H9 (cell line): ENCODE results near the gene GTF3C6. TPM values are rescaled to one million over a fixed set of nuclear protein-coding genes. Genes with fewer than 3 reads are reported as not detected.
"Not testable (repeated sequence)": the region's sequence is repeated elsewhere in the genome, so short reads cannot be mapped to it uniquely, and the experiment has no call there.

ENCODE experiments used
- DNase-seq: peaks from one replicate; pipeline ENCODE4 v3.0.0-alpha.2; 2017
- H2AFZ ChIP-seq: one replicate; pipeline ENCODE4 v1.6.1; 2013; ENCODE audit warnings: mild to moderate bottlenecking, low read length, control low read depth, moderate library complexity
- H2AK5ac ChIP-seq: 2 replicates; pipeline ENCODE4 v1.6.1; 2013; ENCODE audit warnings: low read length, control low read depth, mixed read lengths; ENCODE audit not compliant: insufficient read length
- H2BK120ac ChIP-seq: one replicate; pipeline ENCODE4 v1.6.1; 2013; ENCODE audit warnings: low read depth, mild to moderate bottlenecking, low read length, control low read depth, inconsistent platforms; ENCODE audit not compliant: poor library complexity, severe bottlenecking
- H2BK12ac ChIP-seq: 2 replicates; pipeline ENCODE4 v1.6.1; 2013; ENCODE audit warnings: low read length, control low read depth, mixed read lengths, low read depth; ENCODE audit not compliant: insufficient read length
- H2BK15ac ChIP-seq: 2 replicates; pipeline ENCODE4 v1.6.1; 2013; ENCODE audit warnings: low read depth, low read length, control low read depth
- H2BK20ac ChIP-seq: one replicate; pipeline ENCODE4 v1.6.1; 2013; ENCODE audit warnings: low read depth, mild to moderate bottlenecking, low read length, control low read depth, inconsistent platforms; ENCODE audit not compliant: poor library complexity, severe bottlenecking
- H2BK5ac ChIP-seq: 2 replicates; pipeline ENCODE4 v1.6.1; 2013; ENCODE audit warnings: low read length, control low read depth, mixed read lengths; ENCODE audit not compliant: insufficient read length
- H3K14ac ChIP-seq: 2 replicates; pipeline ENCODE4 v1.6.1; 2013; ENCODE audit warnings: low read length, control low read depth; ENCODE audit not compliant: insufficient read depth
- H3K18ac ChIP-seq: 2 replicates; pipeline ENCODE4 v1.6.1; 2013; ENCODE audit warnings: low read depth, mild to moderate bottlenecking, mixed read lengths, low read length, control low read depth; ENCODE audit not compliant: insufficient read length
- H3K23ac ChIP-seq: 2 replicates; pipeline ENCODE4 v1.6.1; 2013; ENCODE audit warnings: low read length, control low read depth, mixed read lengths, low read depth; ENCODE audit not compliant: insufficient read length
- H3K23me2 ChIP-seq: 2 replicates; pipeline ENCODE4 v1.6.1; 2013; ENCODE audit warnings: low read depth, mild to moderate bottlenecking, mixed read lengths, low read length, control low read depth; ENCODE audit not compliant: insufficient read length, poor library complexity, severe bottlenecking
- H3K27ac ChIP-seq: 2 replicates; pipeline ENCODE4 v1.5.1; 2013; ENCODE audit warnings: low read length, control low read depth, mixed read lengths, low read depth; ENCODE audit not compliant: insufficient read length
- H3K27me3 ChIP-seq: 2 replicates; pipeline ENCODE4 v1.6.1; 2013; ENCODE audit warnings: low read length, control low read depth, inconsistent platforms; ENCODE audit not compliant: insufficient read depth
- H3K4ac ChIP-seq: 2 replicates; pipeline ENCODE4 v1.6.1; 2013; ENCODE audit warnings: low read depth, mild to moderate bottlenecking, control low read depth, inconsistent platforms, low read length, moderate library complexity
- H3K4me1 ChIP-seq: 2 replicates; pipeline ENCODE4 v1.6.1; 2013; ENCODE audit warnings: low read length, control low read depth, inconsistent platforms; ENCODE audit not compliant: insufficient read depth
- H3K4me2 ChIP-seq: 2 replicates; pipeline ENCODE4 v1.6.1; 2013; ENCODE audit warnings: low read length, control low read depth, mixed read lengths; ENCODE audit not compliant: insufficient read length, insufficient read depth
- H3K56ac ChIP-seq: 2 replicates; pipeline ENCODE4 v1.6.1; 2013; ENCODE audit warnings: low read depth, mild to moderate bottlenecking, mixed read lengths, low read length, control low read depth; ENCODE audit not compliant: insufficient read length
- H3K79me1 ChIP-seq: 2 replicates; pipeline ENCODE4 v1.6.1; 2013; ENCODE audit warnings: low read depth, mild to moderate bottlenecking, moderate library complexity, low read length, control low read depth, inconsistent platforms; ENCODE audit not compliant: insufficient read depth, poor library complexity, severe bottlenecking
- H3K79me2 ChIP-seq: 2 replicates; pipeline ENCODE4 v1.6.1; 2013; ENCODE audit warnings: low read length, control low read depth, inconsistent platforms; ENCODE audit not compliant: insufficient read depth
- H3K9ac ChIP-seq: 2 replicates; pipeline ENCODE4 v1.6.1; 2013; ENCODE audit warnings: low read length, control low read depth, mixed read lengths; ENCODE audit not compliant: insufficient read length; ENCODE audit errors: extremely low read depth
- H3K9me3 ChIP-seq: one replicate; pipeline ENCODE4 v1.6.1; 2013; ENCODE audit warnings: low read depth, low read length, inconsistent platforms; ENCODE audit not compliant: control insufficient read depth
- H3T11ph ChIP-seq: one replicate; pipeline ENCODE4 v1.6.1; 2013; ENCODE audit warnings: mild to moderate bottlenecking, low read length, control low read depth, inconsistent platforms
- H4K20me1 ChIP-seq: one replicate; pipeline ENCODE4 v1.6.1; 2013; ENCODE audit not compliant: control insufficient read depth, insufficient read length, insufficient read depth
- H4K5ac ChIP-seq: 2 replicates; pipeline ENCODE4 v1.6.1; 2013; ENCODE audit warnings: low read depth, mild to moderate bottlenecking, mixed read lengths, low read length, control low read depth; ENCODE audit not compliant: insufficient read length
- H4K8ac ChIP-seq: replicated peaks from 2 replicates; pipeline ENCODE4 v1.6.1; 2013; ENCODE audit warnings: low read length, control low read depth, mixed read lengths, low read depth; ENCODE audit not compliant: insufficient read length
- H4K91ac ChIP-seq: 2 replicates; pipeline ENCODE4 v1.6.1; 2013; ENCODE audit warnings: low read depth, mild to moderate bottlenecking, moderate library complexity, mixed read lengths, low read length, control low read depth; ENCODE audit not compliant: insufficient read length
- H3K27ac Mint-ChIP-seq, 3 experiments: 2 replicates in 2 of 3; 3 replicates in 1 of 3; pipeline ENCODE4 v1.8.0; 2020 to 2021; ENCODE audit warnings: mixed read lengths in 3 of 3, mild to moderate bottlenecking in 1 of 3, moderate library complexity in 1 of 3
- H3K27me3 Mint-ChIP-seq: 2 replicates; pipeline ENCODE4 v1.8.0; 2021; ENCODE audit warnings: low read depth, mild to moderate bottlenecking, moderate library complexity, mixed read lengths
- H3K36me3 Mint-ChIP-seq, 3 experiments: 2 replicates in 2 of 3; 3 replicates in 1 of 3; pipeline ENCODE4 v1.8.0; 2020 to 2021; ENCODE audit warnings: low read depth in 3 of 3, mixed read lengths in 3 of 3; ENCODE audit not compliant: insufficient read depth in 1 of 3
- H3K4me1 Mint-ChIP-seq, 2 experiments: 2 replicates each; pipeline ENCODE4 v1.8.0; 2020; ENCODE audit warnings: mixed read lengths in 2 of 2
- H3K4me3 Mint-ChIP-seq, 2 experiments: 2 replicates in 1 of 2; 3 replicates in 1 of 2; pipeline ENCODE4 v1.8.0; 2020 to 2021; ENCODE audit warnings: mild to moderate bottlenecking in 2 of 2, mixed read lengths in 2 of 2, moderate library complexity in 1 of 2
- H3K9me3 Mint-ChIP-seq, 2 experiments: 2 replicates in 1 of 2; 3 replicates in 1 of 2; pipeline ENCODE4 v1.8.0; 2020; ENCODE audit warnings: mild to moderate bottlenecking in 2 of 2, mixed read lengths in 2 of 2, moderate library complexity in 1 of 2
- CTCF ChIP-seq: fragments of 200-600 bp; sonication (generic); conservative IDR thresholded peaks from 3 replicates; pipeline ENCODE4 v1.8.0; 2021; ENCODE audit warnings: antibody characterized with exemption, mild to moderate bottlenecking
- WGBS: extraction: QIAGEN DNeasy Blood & Tissue Kit; methylation state at CpG from one replicate; pipeline ENCODE4 v1.1.7; 2013; ENCODE audit warnings: missing lambda C conversion rate, low lambda C conversion rate, mixed read lengths; ENCODE audit not compliant: insufficient read length; ENCODE audit errors: extremely low coverage; 5-methylcytosine and 5-hydroxymethylcytosine counted together
- total RNA-seq: library from RNA; stranded (reverse); gene quantifications from 2 replicates; pipeline ENCODE4 v1.2.1, GENCODE V29; 2021

Gene GTF3C6
- total RNA-seq, 1 experiment from 2014 or later, result 106 TPM

GRCh38 chr6:111012143-111012452 is 53.6 kb downstream of the GTF3C6 start:
- Mint-ChIP-seq H3K9me3 (peaks cover 14 to 17% of the 10 kb centered on the region in 2 experiments), H3K36me3 (peaks cover 50 to 84% (median 71%) of the 10 kb centered on the region in 3 experiments), H3K27ac (no peak overlapping the region), H3K4me1 (peaks cover 0 to 5% of the 10 kb centered on the region in 2 experiments; a peak in 2 of 4 replicates), H3K4me3 (no peak overlapping the region), H3K27me3 (no peaks in the 10 kb centered on the region)
- no CpG with 5 or more reads among the region's 2 CpGs for WGBS
- Histone ChIP-seq H3K18ac (no peak overlapping the region), H3K9ac (no peak overlapping the region), H2AFZ (no peak overlapping the region), H3K79me2 (no peaks in the 10 kb centered on the region), H3T11ph (no peak overlapping the region), H3K4ac (no peak overlapping the region), H3K23me2 (no peaks in the 10 kb centered on the region), H2BK5ac (no peak overlapping the region), H2BK12ac (no peak overlapping the region), H2AK5ac (no peak overlapping the region), H3K4me1 (no peaks in the 10 kb centered on the region), H3K23ac (no peak overlapping the region), H4K5ac (no peak overlapping the region), H2BK15ac (no peak overlapping the region), H3K27me3 (no peaks in the 10 kb centered on the region), H3K56ac (no peak overlapping the region), H3K79me1 (no peaks in the 10 kb centered on the region), H2BK20ac (no peak overlapping the region), H3K4me2 (no peak overlapping the region), H2BK120ac (no peak overlapping the region), H4K20me1 (no peaks in the 10 kb centered on the region), H4K8ac (no peak overlapping the region), H3K9me3 (peaks cover 7% of the 10 kb centered on the region), H3K27ac (no peak overlapping the region), H4K91ac (no peak overlapping the region), H3K14ac (no peak overlapping the region)
- no peak for TF ChIP-seq CTCF
- DNase-seq, result no peak

GRCh38 chr6:111012520-111012919 is 54.0 kb downstream of the GTF3C6 start:
- not testable (repeated sequence) for H3K18ac ChIP-seq, H3K79me2 ChIP-seq, H4K8ac ChIP-seq, H3K4me3 Mint-ChIP-seq, H3K23ac ChIP-seq, H2BK5ac ChIP-seq, H3K14ac ChIP-seq, H2BK120ac ChIP-seq, H3K27me3 ChIP-seq, H3K56ac ChIP-seq, H2BK20ac ChIP-seq, H3K27ac Mint-ChIP-seq, H2BK12ac ChIP-seq, H4K5ac ChIP-seq, H2BK15ac ChIP-seq, H3K27me3 Mint-ChIP-seq, H2AK5ac ChIP-seq, H3K4ac ChIP-seq, H3K9me3 ChIP-seq, H4K20me1 ChIP-seq, H2AFZ ChIP-seq, H3K23me2 ChIP-seq, H3K4me2 ChIP-seq, H4K91ac ChIP-seq, H3K4me1 ChIP-seq, H3K79me1 ChIP-seq, H3K4me1 Mint-ChIP-seq, H3K9ac ChIP-seq, H3K27ac ChIP-seq, DNase-seq, H3T11ph ChIP-seq
- WGBS, result no CpG with 5 or more reads among the region's 4 CpGs
- Mint-ChIP-seq H3K36me3 (peaks cover 50 to 82% (median 74%) of the 10 kb centered on the region in 3 experiments), H3K9me3 (peaks cover 14 to 17% of the 10 kb centered on the region in 2 experiments)
